DOHH2 (cell line): ENCODE results near the gene PBX4.

Source experiments
- CTCF ChIP-seq: fragments of 200-600 bp; sonication (generic); IDR thresholded peaks from one replicate; pipeline ENCODE4 v1.5.1; 2014; ENCODE audit warnings: antibody characterized with exemption, mild to moderate bottlenecking, low read depth, low read length; ENCODE audit not compliant: poor library complexity, severe bottlenecking
- EZH2phosphoT487 ChIP-seq: fragments of 200-600 bp; sonication (generic); IDR thresholded peaks from 2 replicates; pipeline ENCODE4 v1.6.1; 2017; ENCODE audit warnings: borderline replicate concordance, mild to moderate bottlenecking, antibody characterized with exemption, low read length, moderate library complexity, mixed read lengths

GRCh38 chr19:19650331-19650730 is 31.8 kb upstream of the PBX4 start:
- no peak for TF ChIP-seq EZH2phosphoT487
- TF ChIP-seq CTCF, result no peak
